SK-N-SH treated with all-trans-retinoic acid at 6 μM for 48 hours (cell line): Measurements from ENCODE around the gene CFAP74.

Experiments used
- ATAC-seq: fragments of 200-7000 bp; cut with Tn5 transposase; 3 replicates; pipeline ENCODE4 v1.9.1; 2020; ENCODE audit warnings: mild to moderate bottlenecking, moderate library complexity
- ARNTL ChIP-seq: fragments of 450-650 bp; formaldehyde crosslinking; IDR thresholded peaks from 2 replicates; pipeline ENCODE4 v1.5.0; 2020; ENCODE audit warnings: low read depth, mild to moderate bottlenecking, moderate library complexity, borderline replicate concordance
- CSDC2 ChIP-seq: fragments of 250-450 bp; sonication (Bioruptor Pico); IDR thresholded peaks from 2 replicates; pipeline ENCODE4 v1.5.0; 2020; ENCODE audit warnings: mild to moderate bottlenecking, moderate library complexity
- ESRRG ChIP-seq: fragments of 250-450 bp; sonication (Bioruptor Pico); IDR thresholded peaks from 2 replicates; pipeline ENCODE4 v1.6.1; 2021; ENCODE audit warnings: mild to moderate bottlenecking
- GLIS3 ChIP-seq: fragments of 250-450 bp; sonication (Bioruptor Pico); IDR thresholded peaks from 2 replicates; pipeline ENCODE4 v1.5.0; 2020; ENCODE audit warnings: mild to moderate bottlenecking, moderate library complexity
- ISL1 ChIP-seq: fragments of 250-450 bp; sonication (Bioruptor Pico); IDR thresholded peaks from 2 replicates; pipeline ENCODE4 v2.1.2; 2022; ENCODE audit warnings: mild to moderate bottlenecking, moderate library complexity
- OSR1 ChIP-seq: fragments of 250-450 bp; sonication (Bioruptor Pico); IDR thresholded peaks from 2 replicates; pipeline ENCODE4 v1.8.0; 2022; ENCODE audit warnings: moderate library complexity, mild to moderate bottlenecking, inconsistent platforms
- RARB ChIP-seq: fragments of 250-450 bp; sonication (Bioruptor Pico); IDR thresholded peaks from 2 replicates; pipeline ENCODE4 v1.8.0; 2021; ENCODE audit warnings: mild to moderate bottlenecking, moderate library complexity
- TCF4 ChIP-seq: fragments of 250-450 bp; sonication (Bioruptor Pico); IDR thresholded peaks from 2 replicates; pipeline ENCODE4 v1.8.0; 2021; ENCODE audit warnings: mild to moderate bottlenecking, moderate library complexity, borderline replicate concordance
- TOX ChIP-seq: fragments of 250-450 bp; sonication (Bioruptor Pico); IDR thresholded peaks from 2 replicates; pipeline ENCODE4 v1.8.0; 2021; ENCODE audit warnings: mild to moderate bottlenecking, moderate library complexity, borderline replicate concordance
- ZFP3 ChIP-seq: fragments of 250-450 bp; sonication (Bioruptor Pico); IDR thresholded peaks from 2 replicates; pipeline ENCODE4 v1.5.0; 2020; ENCODE audit warnings: mild to moderate bottlenecking, moderate library complexity
- ZFP30 ChIP-seq: fragments of 450-650 bp; formaldehyde crosslinking; IDR thresholded peaks from 2 replicates; pipeline ENCODE4 v1.5.0; 2022; ENCODE audit warnings: mild to moderate bottlenecking, moderate library complexity
- ZNF565 ChIP-seq: fragments of 450-650 bp; formaldehyde crosslinking; conservative IDR thresholded peaks from 2 replicates; pipeline ENCODE4 v1.5.0; 2020; ENCODE audit warnings: low read depth, mild to moderate bottlenecking, moderate library complexity
- ZNF8 ChIP-seq: fragments of 450-650 bp; formaldehyde crosslinking; IDR thresholded peaks from 2 replicates; pipeline ENCODE4 v1.5.0; 2020; ENCODE audit warnings: mild to moderate bottlenecking, moderate library complexity
- TF ChIP-seq, protein P1 (sequence below): fragments of 250-450 bp; sonication (Bioruptor Pico); IDR thresholded peaks from 2 replicates; pipeline ENCODE4 v1.8.0; 2020; ENCODE audit warnings: mild to moderate bottlenecking, moderate library complexity, borderline replicate concordance
- TF ChIP-seq, protein P2 (sequence below): fragments of 250-450 bp; sonication (Bioruptor Pico); IDR thresholded peaks from 2 replicates; pipeline ENCODE4 v1.5.1; 2021; ENCODE audit warnings: mild to moderate bottlenecking, moderate library complexity
- TF ChIP-seq, protein P3 (sequence below): fragments of 250-450 bp; sonication (Bioruptor Pico); IDR thresholded peaks from 2 replicates; pipeline ENCODE4 v1.5.0; 2020; ENCODE audit warnings: mild to moderate bottlenecking, moderate library complexity
- TF ChIP-seq, protein P4 (sequence below): fragments of 250-450 bp; sonication (Bioruptor Pico); IDR thresholded peaks from 2 replicates; pipeline ENCODE4 v1.8.0; 2021; ENCODE audit warnings: low read depth, mild to moderate bottlenecking, moderate library complexity, borderline replicate concordance
- TF ChIP-seq, protein P5 (sequence below): fragments of 250-450 bp; sonication (Bioruptor Pico); IDR thresholded peaks from 2 replicates; pipeline ENCODE4 v1.5.1; 2020; ENCODE audit warnings: low read depth, mild to moderate bottlenecking, moderate library complexity

CFAP74 gene

DNA sequence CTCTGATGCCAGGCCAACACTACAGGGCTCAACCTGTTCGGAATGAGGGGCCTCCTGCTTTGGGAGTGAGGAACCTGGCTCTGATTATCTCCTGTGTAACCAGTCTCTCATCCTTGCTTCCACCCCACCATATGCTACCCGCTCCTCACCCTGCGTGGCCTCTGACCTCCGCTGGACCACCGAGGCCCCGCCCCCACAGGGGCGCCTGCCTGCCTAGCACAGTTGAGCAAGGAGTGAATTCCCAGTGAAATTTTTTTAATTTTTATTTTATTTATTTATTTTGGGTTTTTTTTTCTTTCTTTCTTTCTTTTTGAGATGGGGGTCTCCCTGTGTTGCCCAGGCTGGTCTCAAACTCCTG, 110.8 kb downstream of the CFAP74 start:
- ATAC-seq: no peak
- TF ChIP-seq ARNTL (CRISPR knock-in tag) (no peak), TOX (CRISPR knock-in tag) (no peak), TCF4 (CRISPR knock-in tag) (no peak), RARB (CRISPR knock-in tag) (no peak), ZFP3 (no peak), ISL1 (no peak), GLIS3 (CRISPR knock-in tag) (no peak), OSR1 (CRISPR knock-in tag) (no peak)
- TF ChIP-seq, protein P1, sequence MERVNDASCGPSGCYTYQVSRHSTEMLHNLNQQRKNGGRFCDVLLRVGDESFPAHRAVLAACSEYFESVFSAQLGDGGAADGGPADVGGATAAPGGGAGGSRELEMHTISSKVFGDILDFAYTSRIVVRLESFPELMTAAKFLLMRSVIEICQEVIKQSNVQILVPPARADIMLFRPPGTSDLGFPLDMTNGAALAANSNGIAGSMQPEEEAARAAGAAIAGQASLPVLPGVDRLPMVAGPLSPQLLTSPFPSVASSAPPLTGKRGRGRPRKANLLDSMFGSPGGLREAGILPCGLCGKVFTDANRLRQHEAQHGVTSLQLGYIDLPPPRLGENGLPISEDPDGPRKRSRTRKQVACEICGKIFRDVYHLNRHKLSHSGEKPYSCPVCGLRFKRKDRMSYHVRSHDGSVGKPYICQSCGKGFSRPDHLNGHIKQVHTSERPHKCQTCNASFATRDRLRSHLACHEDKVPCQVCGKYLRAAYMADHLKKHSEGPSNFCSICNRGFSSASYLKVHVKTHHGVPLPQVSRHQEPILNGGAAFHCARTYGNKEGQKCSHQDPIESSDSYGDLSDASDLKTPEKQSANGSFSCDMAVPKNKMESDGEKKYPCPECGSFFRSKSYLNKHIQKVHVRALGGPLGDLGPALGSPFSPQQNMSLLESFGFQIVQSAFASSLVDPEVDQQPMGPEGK (CRISPR knock-in tag): no peak
- TF ChIP-seq, protein P2, sequence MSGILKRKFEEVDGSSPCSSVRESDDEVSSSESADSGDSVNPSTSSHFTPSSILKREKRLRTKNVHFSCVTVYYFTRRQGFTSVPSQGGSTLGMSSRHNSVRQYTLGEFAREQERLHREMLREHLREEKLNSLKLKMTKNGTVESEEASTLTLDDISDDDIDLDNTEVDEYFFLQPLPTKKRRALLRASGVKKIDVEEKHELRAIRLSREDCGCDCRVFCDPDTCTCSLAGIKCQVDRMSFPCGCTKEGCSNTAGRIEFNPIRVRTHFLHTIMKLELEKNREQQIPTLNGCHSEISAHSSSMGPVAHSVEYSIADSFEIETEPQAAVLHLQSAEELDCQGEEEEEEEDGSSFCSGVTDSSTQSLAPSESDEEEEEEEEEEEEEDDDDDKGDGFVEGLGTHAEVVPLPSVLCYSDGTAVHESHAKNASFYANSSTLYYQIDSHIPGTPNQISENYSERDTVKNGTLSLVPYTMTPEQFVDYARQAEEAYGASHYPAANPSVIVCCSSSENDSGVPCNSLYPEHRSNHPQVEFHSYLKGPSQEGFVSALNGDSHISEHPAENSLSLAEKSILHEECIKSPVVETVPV (CRISPR knock-in tag): no peak
- TF ChIP-seq, protein P3, sequence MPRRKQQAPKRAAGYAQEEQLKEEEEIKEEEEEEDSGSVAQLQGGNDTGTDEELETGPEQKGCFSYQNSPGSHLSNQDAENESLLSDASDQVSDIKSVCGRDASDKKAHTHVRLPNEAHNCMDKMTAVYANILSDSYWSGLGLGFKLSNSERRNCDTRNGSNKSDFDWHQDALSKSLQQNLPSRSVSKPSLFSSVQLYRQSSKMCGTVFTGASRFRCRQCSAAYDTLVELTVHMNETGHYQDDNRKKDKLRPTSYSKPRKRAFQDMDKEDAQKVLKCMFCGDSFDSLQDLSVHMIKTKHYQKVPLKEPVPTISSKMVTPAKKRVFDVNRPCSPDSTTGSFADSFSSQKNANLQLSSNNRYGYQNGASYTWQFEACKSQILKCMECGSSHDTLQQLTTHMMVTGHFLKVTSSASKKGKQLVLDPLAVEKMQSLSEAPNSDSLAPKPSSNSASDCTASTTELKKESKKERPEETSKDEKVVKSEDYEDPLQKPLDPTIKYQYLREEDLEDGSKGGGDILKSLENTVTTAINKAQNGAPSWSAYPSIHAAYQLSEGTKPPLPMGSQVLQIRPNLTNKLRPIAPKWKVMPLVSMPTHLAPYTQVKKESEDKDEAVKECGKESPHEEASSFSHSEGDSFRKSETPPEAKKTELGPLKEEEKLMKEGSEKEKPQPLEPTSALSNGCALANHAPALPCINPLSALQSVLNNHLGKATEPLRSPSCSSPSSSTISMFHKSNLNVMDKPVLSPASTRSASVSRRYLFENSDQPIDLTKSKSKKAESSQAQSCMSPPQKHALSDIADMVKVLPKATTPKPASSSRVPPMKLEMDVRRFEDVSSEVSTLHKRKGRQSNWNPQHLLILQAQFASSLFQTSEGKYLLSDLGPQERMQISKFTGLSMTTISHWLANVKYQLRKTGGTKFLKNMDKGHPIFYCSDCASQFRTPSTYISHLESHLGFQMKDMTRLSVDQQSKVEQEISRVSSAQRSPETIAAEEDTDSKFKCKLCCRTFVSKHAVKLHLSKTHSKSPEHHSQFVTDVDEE (CRISPR knock-in tag): no peak

DNA sequence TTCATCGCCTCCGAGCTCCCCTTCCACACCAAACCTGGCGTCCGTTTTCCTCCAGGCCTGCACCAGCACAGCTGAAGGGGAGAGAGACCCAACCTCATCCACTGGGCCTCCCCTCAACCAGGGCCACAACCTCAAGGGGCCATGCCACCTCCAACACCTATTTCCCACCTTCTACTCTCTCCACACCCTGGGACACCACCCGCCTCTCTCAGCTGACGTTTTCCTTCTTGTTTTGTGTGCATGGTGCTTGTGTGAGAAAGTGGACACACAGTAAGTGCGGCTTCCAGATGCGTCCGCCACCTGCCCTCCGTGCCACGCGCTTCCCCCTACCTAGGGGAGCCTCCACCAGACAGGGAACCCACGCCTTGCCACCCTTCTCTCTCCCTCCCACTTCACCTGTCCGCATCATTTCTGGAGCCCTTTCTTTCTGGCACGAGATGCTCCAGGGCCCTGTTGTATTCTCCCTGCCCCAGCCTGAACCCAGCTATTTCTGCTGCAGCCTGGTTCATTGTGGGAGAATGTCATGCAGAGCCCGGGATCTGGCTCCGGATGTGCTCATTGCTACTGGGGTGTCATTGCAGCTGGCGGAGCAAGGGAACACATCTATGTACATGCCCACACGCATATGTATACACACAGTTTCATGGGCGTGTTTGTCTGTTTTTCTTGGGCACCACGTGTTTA, 111.4 kb downstream of the CFAP74 start:
- no peak for ATAC-seq
- TF ChIP-seq ZFP30 (CRISPR knock-in tag): no peak
- TF ChIP-seq, protein P4, sequence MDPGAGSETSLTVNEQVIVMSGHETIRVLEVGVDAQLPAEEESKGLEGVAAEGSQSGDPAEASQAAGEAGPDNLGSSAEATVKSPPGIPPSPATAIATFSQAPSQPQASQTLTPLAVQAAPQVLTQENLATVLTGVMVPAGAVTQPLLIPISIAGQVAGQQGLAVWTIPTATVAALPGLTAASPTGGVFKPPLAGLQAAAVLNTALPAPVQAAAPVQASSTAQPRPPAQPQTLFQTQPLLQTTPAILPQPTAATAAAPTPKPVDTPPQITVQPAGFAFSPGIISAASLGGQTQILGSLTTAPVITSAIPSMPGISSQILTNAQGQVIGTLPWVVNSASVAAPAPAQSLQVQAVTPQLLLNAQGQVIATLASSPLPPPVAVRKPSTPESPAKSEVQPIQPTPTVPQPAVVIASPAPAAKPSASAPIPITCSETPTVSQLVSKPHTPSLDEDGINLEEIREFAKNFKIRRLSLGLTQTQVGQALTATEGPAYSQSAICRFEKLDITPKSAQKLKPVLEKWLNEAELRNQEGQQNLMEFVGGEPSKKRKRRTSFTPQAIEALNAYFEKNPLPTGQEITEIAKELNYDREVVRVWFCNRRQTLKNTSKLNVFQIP: no peak
- no peak for TF ChIP-seq CSDC2 (CRISPR knock-in tag)
- TF ChIP-seq TCF4 (CRISPR knock-in tag): no peak
- TF ChIP-seq, protein P2 (CRISPR knock-in tag): no peak
- TF ChIP-seq ESRRG (CRISPR knock-in tag): no peak
- TF ChIP-seq TOX (CRISPR knock-in tag): no peak
- TF ChIP-seq, protein P5, sequence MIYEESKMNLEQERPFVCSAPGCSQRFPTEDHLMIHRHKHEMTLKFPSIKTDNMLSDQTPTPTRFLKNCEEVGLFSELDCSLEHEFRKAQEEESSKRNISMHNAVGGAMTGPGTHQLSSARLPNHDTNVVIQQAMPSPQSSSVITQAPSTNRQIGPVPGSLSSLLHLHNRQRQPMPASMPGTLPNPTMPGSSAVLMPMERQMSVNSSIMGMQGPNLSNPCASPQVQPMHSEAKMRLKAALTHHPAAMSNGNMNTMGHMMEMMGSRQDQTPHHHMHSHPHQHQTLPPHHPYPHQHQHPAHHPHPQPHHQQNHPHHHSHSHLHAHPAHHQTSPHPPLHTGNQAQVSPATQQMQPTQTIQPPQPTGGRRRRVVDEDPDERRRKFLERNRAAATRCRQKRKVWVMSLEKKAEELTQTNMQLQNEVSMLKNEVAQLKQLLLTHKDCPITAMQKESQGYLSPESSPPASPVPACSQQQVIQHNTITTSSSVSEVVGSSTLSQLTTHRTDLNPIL (CRISPR knock-in tag): no peak
- TF ChIP-seq GLIS3 (CRISPR knock-in tag): no peak
- TF ChIP-seq, protein P1 (CRISPR knock-in tag): no peak
- TF ChIP-seq ZNF565: no peak
- TF ChIP-seq ZNF8 (CRISPR knock-in tag): no peak
- TF ChIP-seq, all 23 proteins: peak for 0
